Stimulated activated CD4-positive, alpha-beta T cell treated with anti-CD3 and anti-CD28 coated beads, Interleukin-4, amount 100 ng/mL, for 48 hours (primary cell): ENCODE data around the gene TMEM236.

Experiments
- DNase-seq, 2 donors: peaks; one replicate each; pipeline ENCODE4 v3.0.0-alpha.2; 2020; ENCODE audit warnings: low read depth in 2 of 2

TMEM236 gene

GRCh38 chr10:17820943-17821342 lies 68.9 kb downstream of the TMEM236 start:
- DNase-seq = no peak

DNA sequence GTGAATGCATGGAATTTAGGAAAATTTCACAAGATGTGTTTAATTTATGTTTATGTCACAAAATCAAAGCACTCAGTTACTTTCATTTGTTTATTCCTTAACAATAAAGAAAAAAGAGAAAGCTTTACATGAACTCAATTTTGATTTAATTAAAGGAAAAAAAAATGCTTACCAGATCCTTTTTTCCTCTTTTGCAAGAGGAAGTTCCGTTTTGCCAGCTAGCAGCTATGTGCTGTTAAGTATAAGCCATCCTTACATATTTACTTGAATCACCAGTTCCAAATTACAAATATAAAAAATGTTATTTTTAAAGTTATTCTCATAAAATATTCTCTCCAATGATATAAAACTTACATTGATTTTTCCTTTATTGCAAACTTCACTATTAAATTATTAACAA lies 69.9 kb downstream of the TMEM236 start:
- DNase-seq = no peak

DNA sequence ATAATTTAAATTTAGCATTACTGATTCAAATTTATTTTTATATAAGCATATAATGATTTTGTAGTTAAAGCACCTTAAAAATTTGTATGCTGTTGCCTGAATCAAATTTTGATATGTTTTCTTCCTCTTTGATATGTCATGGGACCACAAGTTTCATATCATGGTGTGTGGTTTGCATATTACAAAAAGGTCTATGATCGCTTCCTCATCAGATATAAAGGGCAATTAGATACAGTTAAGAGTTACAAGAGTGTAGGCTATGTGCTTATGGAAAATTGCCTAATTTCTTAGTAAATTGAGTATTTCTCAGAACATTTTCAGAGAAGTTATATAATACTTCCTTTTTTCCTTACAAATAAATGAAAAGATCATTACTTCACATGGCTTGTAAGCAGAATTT lies 79.3 kb downstream of the TMEM236 start:
- no peak for DNase-seq

GRCh38 chr10:17831896-17832295 lies 79.9 kb downstream of the TMEM236 start:
- DNase-seq = no peak

DNA sequence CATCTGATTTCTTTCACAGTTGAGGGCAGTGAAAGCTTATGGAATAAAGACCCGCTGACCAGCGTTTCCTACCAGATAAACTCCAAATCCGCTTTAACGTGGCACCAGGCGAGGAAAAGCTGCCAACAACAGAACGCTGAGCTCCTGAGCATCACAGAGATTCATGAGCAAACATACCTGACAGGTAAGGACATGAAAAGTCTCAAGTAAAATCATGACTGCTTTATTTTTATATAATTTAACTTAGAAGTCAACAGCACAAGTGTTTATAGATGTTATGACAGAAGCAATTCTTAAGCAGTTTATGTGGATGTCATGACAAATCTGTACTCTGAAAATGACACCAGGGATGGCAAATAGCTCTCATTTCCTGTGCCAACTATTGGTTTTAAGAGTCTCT lies 81.7 kb downstream of the TMEM236 start:
- no peak for DNase-seq

- DNase-seq = no peak
Measured at GRCh38 chr10:17835688-17836087, 83.7 kb downstream of the TMEM236 start.

- no peak for DNase-seq
Measured at GRCh38 chr10:17836942-17837341, 84.9 kb downstream of the TMEM236 start.

DNA sequence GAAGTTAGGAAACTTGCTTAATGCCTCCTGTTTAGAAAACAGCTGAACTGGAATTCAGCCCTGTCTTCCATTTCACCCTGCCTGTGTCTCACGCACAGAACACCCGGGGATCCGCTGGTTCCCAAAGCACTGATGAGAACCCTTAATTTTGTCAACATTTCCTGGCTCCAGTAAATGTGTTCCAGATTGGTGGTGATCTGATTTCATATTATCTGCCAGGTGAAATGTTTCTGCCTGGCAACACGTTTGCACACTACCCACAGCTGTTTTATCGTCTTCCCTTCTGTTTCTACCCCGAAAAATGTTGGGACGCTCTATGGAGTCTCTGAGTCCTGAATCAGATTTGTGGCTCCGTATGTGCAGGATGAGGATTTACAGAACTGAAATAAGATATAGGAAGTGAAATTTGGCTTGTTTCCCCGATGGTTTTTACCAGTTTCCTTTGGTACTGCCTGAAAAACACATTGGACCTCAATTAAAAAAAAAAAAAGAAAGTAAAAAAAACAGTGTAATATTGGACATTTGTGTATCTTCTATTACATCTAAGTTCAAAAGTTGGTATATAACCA lies 86.2 kb downstream of the TMEM236 start:
- DNase-seq = no peak

DNA sequence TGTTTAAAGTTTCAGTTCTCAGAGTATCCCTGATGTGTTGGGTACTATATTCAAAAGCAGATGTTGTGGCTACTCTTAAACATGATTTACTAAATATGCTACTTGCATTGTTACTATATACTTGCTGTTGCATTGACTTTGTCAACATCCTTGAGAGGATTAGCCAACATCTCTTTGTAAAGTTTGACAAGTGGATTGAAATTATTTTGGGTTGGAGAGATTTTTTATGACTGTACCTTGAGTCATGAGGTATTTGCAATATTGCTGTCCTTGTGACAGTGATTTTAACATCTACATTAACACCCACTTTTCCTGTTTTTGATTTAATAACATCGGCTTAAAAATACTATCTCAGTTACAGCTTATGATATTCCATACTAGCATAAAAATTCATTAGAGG lies 89.0 kb downstream of the TMEM236 start:
- no peak for DNase-seq

GRCh38 chr10:17842641-17843040 lies 90.6 kb downstream of the TMEM236 start:
- no peak for DNase-seq

DNA sequence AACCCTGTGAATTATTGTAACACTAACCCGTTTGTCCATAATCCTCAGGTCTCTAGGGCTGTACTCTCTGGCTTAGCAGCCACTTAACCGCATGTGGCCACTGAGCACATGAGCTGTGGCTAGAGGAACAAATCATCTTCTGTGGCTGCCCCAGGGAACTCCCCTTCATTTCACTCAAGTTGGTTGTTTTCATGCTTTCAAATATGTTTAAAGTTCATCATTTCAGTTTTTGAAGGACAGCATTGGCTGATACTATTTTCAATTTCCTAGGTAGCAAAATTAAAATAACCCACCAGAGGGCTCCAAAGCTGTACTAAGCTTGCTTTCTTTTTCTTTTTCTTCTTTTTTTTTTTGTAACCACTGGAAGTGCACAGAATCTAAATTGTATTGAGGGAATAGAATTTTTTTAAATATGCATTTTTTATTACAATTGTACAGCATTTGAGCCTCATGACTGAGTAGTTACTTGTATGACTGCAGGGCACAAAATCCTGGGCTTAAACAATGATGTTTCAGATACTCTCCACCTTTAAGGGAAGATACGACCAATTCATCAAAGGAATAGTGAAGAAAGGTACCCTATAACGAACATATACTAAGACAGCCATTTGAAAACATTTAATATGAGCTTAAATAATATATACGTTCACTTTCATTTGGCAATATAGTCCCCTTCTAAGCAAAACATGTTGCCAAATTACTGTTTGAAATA lies 95.7 kb downstream of the TMEM236 start:
- DNase-seq = no peak

- DNase-seq = no peak
Measured at GRCh38 chr10:17848646-17849045, 96.6 kb downstream of the TMEM236 start.
